HCT116 (cell line): ENCODE results near the gene GEN1. TPM values are rescaled to one million over a fixed set of nuclear protein-coding genes. Genes with fewer than 3 reads are reported as not detected.

ENCODE experiments used
- ATAC-seq: fragments of 200-7000 bp; cut with Tn5 transposase; 2 replicates; pipeline ENCODE4 v1.9.1; 2020; ENCODE audit warnings: mild to moderate bottlenecking, moderate library complexity
- BruUV-seq: library from RNA; stranded (reverse); fragments of 400-500 nt; replicated peaks from 2 replicates; lab custom pipeline; 2021; lab: Mats Ljungman, UMichigan
- CTCF ChIA-PET: fragments of 300-600 bp; sonication (Branson Sonifier 250); formaldehyde crosslinking; loops from one replicate; lab custom pipeline; 2021; ENCODE audit warnings: antibody characterized with exemption; lab: Charles Lee
- POLR2A ChIA-PET: fragments of 300-600, 350-600 bp; sonication (Branson Sonifier 250); formaldehyde crosslinking; loops from one replicate; lab custom pipeline; 2021; ENCODE audit warnings: antibody characterized with exemption; lab: Charles Lee
- RAD21 ChIA-PET, 2 experiments: fragments of 300-600 bp; sonication (Branson Sonifier 250); formaldehyde crosslinking; loops; one replicate each; lab custom pipeline; 2023; ENCODE audit warnings: low total read pairs in 2 of 2; ENCODE audit not compliant: uncharacterized antibody in 2 of 2, unreplicated experiment in 2 of 2, low non-redundant PET in 1 of 2; lab: Charles Lee
- DNase-seq: peaks from one replicate; pipeline ENCODE4 v3.0.0-alpha.2; 2010; ENCODE audit warnings: low read depth, low spot score
- H2AFZ ChIP-seq: fragments of 200-600 bp; shearing (Covaris generic), sonication (generic); 2 replicates; pipeline ENCODE4 v1.6.1; 2017; ENCODE audit warnings: low read depth, mixed run types, mixed read lengths, antibody characterized with exemption, low read length; ENCODE audit not compliant: poor library complexity, severe bottlenecking
- H3K27ac ChIP-seq: 2 replicates; pipeline ENCODE4 v1.5.1; 2012; ENCODE audit warnings: low read depth, low read length
- H3K27me3 ChIP-seq: fragments of 200-600 bp; sonication (generic); 2 replicates; pipeline ENCODE4 v1.6.1; 2016; ENCODE audit warnings: mixed run types, low read length, mixed read lengths; ENCODE audit not compliant: insufficient read depth
- H3K36me3 ChIP-seq, 2 experiments: fragments of 200-500 bp in 1 of 2; fragments of 200-600 bp in 1 of 2; sonication (Bioruptor generic) in 1 of 2; sonication (generic) in 1 of 2; 2 replicates each; pipeline versions ENCODE4 v1.5.1 to v1.6.1; 2014 to 2016; ENCODE audit warnings: low read length in 2 of 2, inconsistent platforms in 1 of 2, mixed read lengths in 1 of 2, mixed run types in 1 of 2; ENCODE audit not compliant: insufficient read depth in 2 of 2, control insufficient read depth in 1 of 2
- H3K4me1 ChIP-seq, 2 experiments: fragments of 200-600 bp in 1 of 2; sonication (generic) in 1 of 2; 2 replicates each; pipeline versions ENCODE4 v1.5.1 to v1.6.1; 2012 to 2017; ENCODE audit warnings: low read length in 2 of 2, inconsistent platforms in 1 of 2, mild to moderate bottlenecking in 1 of 2, mixed read lengths in 1 of 2, mixed run types in 1 of 2, moderate library complexity in 1 of 2; ENCODE audit not compliant: insufficient read depth in 2 of 2, control insufficient read depth in 1 of 2
- H3K4me2 ChIP-seq: fragments of 200-600 bp; sonication (generic); 2 replicates; pipeline ENCODE4 v1.6.1; 2017; ENCODE audit warnings: mixed run types, low read length, mixed read lengths
- H3K4me3 ChIP-seq, 2 experiments: fragments of 200-600 bp in 1 of 2; sonication (generic) in 1 of 2; replicated peaks in 1 of 2; 2 replicates each; pipeline ENCODE4 v1.5.1; 2011 to 2016; ENCODE audit warnings: low read length in 2 of 2, control low read depth in 1 of 2, low read depth in 1 of 2, mild to moderate bottlenecking in 1 of 2, mixed read lengths in 1 of 2, mixed run types in 1 of 2
- H3K79me2 ChIP-seq: fragments of 200-600 bp; sonication (generic); 2 replicates; pipeline ENCODE4 v1.6.1; 2017; ENCODE audit warnings: mild to moderate bottlenecking, mixed run types, low read length, moderate library complexity, mixed read lengths; ENCODE audit not compliant: insufficient read depth
- H3K9ac ChIP-seq: fragments of 200-600 bp; sonication (generic); 2 replicates; pipeline ENCODE4 v1.6.1; 2016; ENCODE audit warnings: low read length, mixed read lengths
- H3K9me2 ChIP-seq: fragments of 200-600 bp; sonication (generic), shearing (Covaris generic); 2 replicates; pipeline ENCODE4 v1.6.1; 2017; ENCODE audit warnings: mixed run types, mild to moderate bottlenecking, moderate library complexity; ENCODE audit not compliant: insufficient read depth
- H3K9me3 ChIP-seq, 2 experiments: fragments of 200-500 bp in 1 of 2; fragments of 200-600 bp in 1 of 2; sonication (Bioruptor generic) in 1 of 2; sonication (generic) in 1 of 2; 2 replicates each; pipeline ENCODE4 v1.6.1; 2014 to 2017; ENCODE audit warnings: low read length in 2 of 2, mixed read lengths in 2 of 2, inconsistent platforms in 1 of 2, low read depth in 1 of 2, mild to moderate bottlenecking in 1 of 2, mixed run types in 1 of 2, moderate library complexity in 1 of 2; ENCODE audit not compliant: control insufficient read depth in 1 of 2, insufficient read depth in 1 of 2
- H4K20me1 ChIP-seq: fragments of 200-600 bp; sonication (generic), shearing (Covaris generic); 2 replicates; pipeline ENCODE4 v1.6.1; 2017; ENCODE audit warnings: mixed run types, mild to moderate bottlenecking, moderate library complexity; ENCODE audit not compliant: insufficient read depth
- CBX3 ChIP-seq: IDR thresholded peaks from 2 replicates; pipeline ENCODE4 v1.6.1; 2012; ENCODE audit warnings: low read depth
- ELF1 ChIP-seq: IDR thresholded peaks from 2 replicates; pipeline ENCODE4 v1.6.1; 2012; ENCODE audit warnings: low read depth, borderline replicate concordance
- EZH2 ChIP-seq: fragments of 200-600 bp; sonication (generic); IDR thresholded peaks from 2 replicates; pipeline ENCODE4 v1.6.1; 2017; ENCODE audit warnings: antibody characterized with exemption, mixed run types
- JUND ChIP-seq: IDR thresholded peaks from 2 replicates; pipeline ENCODE4 v1.6.1; 2012
- POLR2A ChIP-seq: IDR thresholded peaks from 2 replicates; pipeline ENCODE4 v1.7.0; 2011; ENCODE audit warnings: borderline replicate concordance; ENCODE audit not compliant: insufficient read depth, insufficient read length; ENCODE audit errors: extremely low read depth
- RAD21 ChIP-seq: IDR thresholded peaks from 2 replicates; pipeline ENCODE4 v1.6.1; 2012; ENCODE audit warnings: low read depth, mild to moderate bottlenecking
- SIN3A ChIP-seq: IDR thresholded peaks from 2 replicates; pipeline ENCODE4 v1.6.1; 2012; ENCODE audit warnings: low read depth
- SP1 ChIP-seq: IDR thresholded peaks from 2 replicates; pipeline ENCODE4 v1.6.1; 2012; ENCODE audit warnings: low read depth
- SRF ChIP-seq: IDR thresholded peaks from 2 replicates; pipeline ENCODE4 v1.6.1; 2012; ENCODE audit warnings: low read depth
- YY1 ChIP-seq: IDR thresholded peaks from 2 replicates; pipeline ENCODE4 v1.6.1; 2011; ENCODE audit warnings: low read length, low read depth, moderate library complexity, mild to moderate bottlenecking; ENCODE audit not compliant: insufficient replicate concordance; ENCODE audit errors: extremely low read depth
- ZNF274 ChIP-seq: fragments of 200-500 bp; sonication (Bioruptor generic); IDR thresholded peaks from 2 replicates; pipeline ENCODE4 v1.6.1; 2014; ENCODE audit warnings: mild to moderate bottlenecking, low read depth, low read length, inconsistent platforms
- intact Hi-C: fragments of 100-400 bp; cut with micrococcal nuclease; formaldehyde crosslinking; loops from 2 replicates; pipeline ENCODE4 v1.10.0; 2022
- total RNA-seq: library from RNA; stranded (reverse); gene quantifications from one replicate; pipeline ENCODE4 v1.2.1, GENCODE V29; 2021; ENCODE audit not compliant: unreplicated experiment
- TF ChIP-seq, protein P1 (sequence below): IDR thresholded peaks from 2 replicates; pipeline ENCODE4 v1.6.1; 2012
- TF ChIP-seq, protein P2 (sequence below): IDR thresholded peaks from 2 replicates; pipeline ENCODE4 v1.6.1; 2012; ENCODE audit warnings: low read depth
- TF ChIP-seq, protein P3 (sequence below), 3 experiments: fragments of 200-600 bp in 1 of 3; sonication (generic) in 1 of 3; IDR thresholded peaks in 2 of 3; conservative IDR thresholded peaks in 1 of 3; 2 replicates each; pipeline ENCODE4 v1.5.1; 2012 to 2017; ENCODE audit warnings: low read depth in 2 of 3, low read length in 2 of 3, antibody characterized with exemption in 1 of 3, borderline replicate concordance in 1 of 3, control low read depth in 1 of 3, mild to moderate bottlenecking in 1 of 3, mixed read lengths in 1 of 3, mixed run types in 1 of 3, moderate library complexity in 1 of 3; ENCODE audit not compliant: insufficient read depth in 1 of 3

Gene GEN1
- total RNA-seq, 1 experiment from 2014 or later: 19.7 TPM

DNA sequence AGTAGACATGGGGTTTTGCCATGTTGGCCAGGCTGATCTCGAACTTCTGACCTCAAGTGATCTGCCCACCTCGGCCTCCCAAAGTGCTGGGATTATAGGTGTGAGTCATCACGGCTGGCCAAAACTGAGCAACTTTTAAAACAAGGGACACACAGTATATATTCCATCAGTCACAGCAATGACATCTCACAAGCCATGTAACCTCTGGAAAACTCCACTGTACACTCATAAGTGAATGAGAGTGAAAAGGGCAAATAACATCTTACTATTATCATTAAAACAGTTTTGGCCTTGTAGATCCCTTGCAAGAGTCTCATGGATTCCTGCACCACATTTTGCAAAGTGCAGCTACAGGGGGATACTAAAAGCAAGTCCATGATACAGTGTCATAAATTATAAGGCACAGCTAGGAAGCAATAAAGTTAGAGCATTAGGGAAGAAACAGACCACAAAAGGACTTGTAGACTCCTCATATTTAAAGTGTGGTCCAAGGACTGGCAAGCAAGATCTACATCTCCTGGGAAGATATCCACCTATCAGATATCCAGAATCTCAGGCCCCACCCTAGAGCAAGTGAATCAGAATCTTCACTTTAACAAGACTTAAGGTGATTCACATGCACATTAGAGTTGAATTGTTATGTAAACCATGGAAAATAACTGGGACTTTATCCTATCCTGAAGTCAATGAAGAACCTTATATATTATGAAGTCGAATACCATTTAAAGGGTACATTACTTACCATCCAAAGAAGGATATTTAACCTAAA, 6.1 kb upstream of the GEN1 start:
- CTCF ChIA-PET: no interaction called here
- H3K9me3 ChIP-seq: no peaks in the 10 kb centered on the region
- H3K9me2 ChIP-seq: no peaks in the 10 kb centered on the region
- POLR2A ChIA-PET: no interaction called here
- no peak overlapping the region for H3K4me3 ChIP-seq
- ATAC-seq (peak; percentile 62), DNase-seq (no peak)
- peaks cover 2 to 9% of the 10 kb centered on the region in 2 experiments; a peak in 2 of 4 replicates for H3K36me3 ChIP-seq
- no peaks in the 10 kb centered on the region for H3K27me3 ChIP-seq
- H3K79me2 ChIP-seq: peaks cover 69% of the 10 kb centered on the region
- H2AFZ ChIP-seq: no peak overlapping the region
- intact Hi-C loops: no loop called here
- TF ChIP-seq, protein P1, sequence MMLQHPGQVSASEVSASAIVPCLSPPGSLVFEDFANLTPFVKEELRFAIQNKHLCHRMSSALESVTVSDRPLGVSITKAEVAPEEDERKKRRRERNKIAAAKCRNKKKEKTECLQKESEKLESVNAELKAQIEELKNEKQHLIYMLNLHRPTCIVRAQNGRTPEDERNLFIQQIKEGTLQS: no peak
- no peak for TF ChIP-seq SIN3A
- TF ChIP-seq JUND: no peak
- no peak for TF ChIP-seq ZNF274
- TF ChIP-seq SRF: no peak
- TF ChIP-seq, protein P2, sequence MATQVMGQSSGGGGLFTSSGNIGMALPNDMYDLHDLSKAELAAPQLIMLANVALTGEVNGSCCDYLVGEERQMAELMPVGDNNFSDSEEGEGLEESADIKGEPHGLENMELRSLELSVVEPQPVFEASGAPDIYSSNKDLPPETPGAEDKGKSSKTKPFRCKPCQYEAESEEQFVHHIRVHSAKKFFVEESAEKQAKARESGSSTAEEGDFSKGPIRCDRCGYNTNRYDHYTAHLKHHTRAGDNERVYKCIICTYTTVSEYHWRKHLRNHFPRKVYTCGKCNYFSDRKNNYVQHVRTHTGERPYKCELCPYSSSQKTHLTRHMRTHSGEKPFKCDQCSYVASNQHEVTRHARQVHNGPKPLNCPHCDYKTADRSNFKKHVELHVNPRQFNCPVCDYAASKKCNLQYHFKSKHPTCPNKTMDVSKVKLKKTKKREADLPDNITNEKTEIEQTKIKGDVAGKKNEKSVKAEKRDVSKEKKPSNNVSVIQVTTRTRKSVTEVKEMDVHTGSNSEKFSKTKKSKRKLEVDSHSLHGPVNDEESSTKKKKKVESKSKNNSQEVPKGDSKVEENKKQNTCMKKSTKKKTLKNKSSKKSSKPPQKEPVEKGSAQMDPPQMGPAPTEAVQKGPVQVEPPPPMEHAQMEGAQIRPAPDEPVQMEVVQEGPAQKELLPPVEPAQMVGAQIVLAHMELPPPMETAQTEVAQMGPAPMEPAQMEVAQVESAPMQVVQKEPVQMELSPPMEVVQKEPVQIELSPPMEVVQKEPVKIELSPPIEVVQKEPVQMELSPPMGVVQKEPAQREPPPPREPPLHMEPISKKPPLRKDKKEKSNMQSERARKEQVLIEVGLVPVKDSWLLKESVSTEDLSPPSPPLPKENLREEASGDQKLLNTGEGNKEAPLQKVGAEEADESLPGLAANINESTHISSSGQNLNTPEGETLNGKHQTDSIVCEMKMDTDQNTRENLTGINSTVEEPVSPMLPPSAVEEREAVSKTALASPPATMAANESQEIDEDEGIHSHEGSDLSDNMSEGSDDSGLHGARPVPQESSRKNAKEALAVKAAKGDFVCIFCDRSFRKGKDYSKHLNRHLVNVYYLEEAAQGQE: no peak
- no peak for TF ChIP-seq SP1
- no peak for TF ChIP-seq POLR2A
- TF ChIP-seq YY1: no peak
- no peak for TF ChIP-seq EZH2
- TF ChIP-seq, protein P3, sequence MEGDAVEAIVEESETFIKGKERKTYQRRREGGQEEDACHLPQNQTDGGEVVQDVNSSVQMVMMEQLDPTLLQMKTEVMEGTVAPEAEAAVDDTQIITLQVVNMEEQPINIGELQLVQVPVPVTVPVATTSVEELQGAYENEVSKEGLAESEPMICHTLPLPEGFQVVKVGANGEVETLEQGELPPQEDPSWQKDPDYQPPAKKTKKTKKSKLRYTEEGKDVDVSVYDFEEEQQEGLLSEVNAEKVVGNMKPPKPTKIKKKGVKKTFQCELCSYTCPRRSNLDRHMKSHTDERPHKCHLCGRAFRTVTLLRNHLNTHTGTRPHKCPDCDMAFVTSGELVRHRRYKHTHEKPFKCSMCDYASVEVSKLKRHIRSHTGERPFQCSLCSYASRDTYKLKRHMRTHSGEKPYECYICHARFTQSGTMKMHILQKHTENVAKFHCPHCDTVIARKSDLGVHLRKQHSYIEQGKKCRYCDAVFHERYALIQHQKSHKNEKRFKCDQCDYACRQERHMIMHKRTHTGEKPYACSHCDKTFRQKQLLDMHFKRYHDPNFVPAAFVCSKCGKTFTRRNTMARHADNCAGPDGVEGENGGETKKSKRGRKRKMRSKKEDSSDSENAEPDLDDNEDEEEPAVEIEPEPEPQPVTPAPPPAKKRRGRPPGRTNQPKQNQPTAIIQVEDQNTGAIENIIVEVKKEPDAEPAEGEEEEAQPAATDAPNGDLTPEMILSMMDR (IDR thresholded peaks at IDR 0.05 in 2 of 3, conservative IDR thresholded peaks at IDR 0.05 in 1 of 3; ENCODE audit: borderline replicate concordance in 1 of 3, insufficient read depth in 1 of 3, low read depth in 2 of 3, low read length in 2 of 3): no peak
- no peak for TF ChIP-seq CBX3
- TF ChIP-seq ELF1: no peak
- no peak for TF ChIP-seq RAD21
- no peak overlapping the region for H3K9ac ChIP-seq
- RAD21 ChIA-PET: no interaction called here
- H3K27ac ChIP-seq: no peak overlapping the region
- H3K4me2 ChIP-seq: peak overlapping the region; percentile 36
- H3K4me1 ChIP-seq: peaks cover 16 to 27% of the 10 kb centered on the region in 2 experiments; a peak in 3 of 4 replicates
- no TSS peak for BruUV-seq
- no peaks in the 10 kb centered on the region for H4K20me1 ChIP-seq
